Measurements from ENCODE around the gene LRP8. TPM values are rescaled to one million over a fixed set of nuclear protein-coding genes. Genes with fewer than 3 reads are reported as not detected.

Gene LRP8
- total and polyA plus RNA-seq, 2 of the 13 experiments (the other 11 are each of a cell fraction or from before 2014, with no cell fraction given) = 17.3 to 17.4 TPM

- Histone ChIP-seq H3K36me3 (replicated peaks in 1 of 2; ENCODE audit: control insufficient read depth in 1 of 2, insufficient read depth in 2 of 2, low read length in 2 of 2) (no peaks in the 10 kb centered on the region), H3K4me3 (replicated peaks in 1 of 3; ENCODE audit: insufficient read depth in 1 of 3, low read depth in 2 of 3, low read length in 3 of 3) (no peak overlapping the region), H3K79me2 (ENCODE audit: insufficient read depth, low read length) (no peaks in the 10 kb centered on the region), H3K27me3 (ENCODE audit: control insufficient read depth in 1 of 2, insufficient read depth in 2 of 2, low read length in 2 of 2) (peaks cover 3 to 51% of the 10 kb centered on the region in 2 experiments), H3K9ac (ENCODE audit: insufficient read depth, low read depth, low read length) (no peak overlapping the region), H4K20me1 (ENCODE audit: insufficient read depth, low read length) (no peaks in the 10 kb centered on the region), H3K9me3 (ENCODE audit: low read length) (no peaks in the 10 kb centered on the region), H3K4me2 (ENCODE audit: low read depth, low read length) (no peak overlapping the region), H2AFZ (ENCODE audit: low read length) (no peak overlapping the region), H3K27ac (ENCODE audit: extremely low read length, insufficient read depth, low read length) (no peak overlapping the region), H3K4me1 (ENCODE audit: insufficient read depth, low read length) (no peaks in the 10 kb centered on the region)
- intact Hi-C loops (cut with micrococcal nuclease; ENCODE audit: unreplicated experiment) = no loop called here
- in situ Hi-C loops (cut with HindIII; ENCODE audit: extremely low pct_ligation_motif_present, low pct_unique_long_range_greater_than_20kb) = no loop called here
- WGBS (ENCODE audit: low lambda C conversion rate) = 45% methylated on average over 12 of the region's 12 CpGs
- ATAC-seq = no peak
- TF ChIP-seq MED1 (CRISPR knock-in tag; IDR thresholded peaks at IDR 0.05) (no peak), ELF3 (CRISPR knock-in tag; IDR thresholded peaks at IDR 0.05) (no peak), ZIK1 (CRISPR knock-in tag; IDR thresholded peaks at IDR 0.05; ENCODE audit: borderline replicate concordance, low read depth) (no peak), ZNF329 (CRISPR knock-in tag; IDR thresholded peaks at IDR 0.05; ENCODE audit: low read depth) (no peak), ZNF724P (CRISPR knock-in tag; IDR thresholded peaks at IDR 0.05; ENCODE audit: borderline replicate concordance) (no peak), SIX4 (CRISPR knock-in tag; IDR thresholded peaks at IDR 0.05) (no peak), ZNF142 (CRISPR knock-in tag; IDR thresholded peaks at IDR 0.05) (no peak), ZBTB26 (CRISPR knock-in tag; IDR thresholded peaks at IDR 0.05; ENCODE audit: borderline replicate concordance) (no peak)
- BruUV-seq (replicated peaks) = no TSS peak
- POLR2A ChIA-PET = no interaction called here
- FAIRE-seq = no peak
- CTCF ChIA-PET (ENCODE audit: low intra/inter-chr PET ratio, low total read pairs) = no interaction called here
- DNase-seq (ENCODE audit: low spot score) = no peak
These were observed 37.7 kb upstream of the LRP8 start for GRCh38 chr1:53365437-53366063.
